ENCODE data around the gene SORCS1. TPM values are rescaled to one million over a fixed set of nuclear protein-coding genes. Genes with fewer than 3 reads are reported as not detected.

SORCS1 gene
- total RNA-seq, 1 donor from 2014 or later: 1.7 TPM

- no peak for DNase-seq
- intact Hi-C loops (cut with DNase I): no loop called here
- ATAC-seq (ENCODE audit: poor library complexity): no peak
Measured at GRCh38 chr10:106971411-106971831, 193.1 kb downstream of the SORCS1 start.

- DNase-seq (no peak), ATAC-seq (ENCODE audit: poor library complexity) (no peak)
- intact Hi-C loops (cut with DNase I): no loop called here
Measured at GRCh38 chr10:106967452-106967851, 197.1 kb downstream of the SORCS1 start.

- DNase-seq (no peak), ATAC-seq (ENCODE audit: poor library complexity) (no peak)
- intact Hi-C loops (cut with DNase I): no loop called here
Measured at GRCh38 chr10:106960812-106961211, 203.7 kb downstream of the SORCS1 start.

- ATAC-seq (ENCODE audit: poor library complexity) (no peak), DNase-seq (no peak)
- intact Hi-C loops (cut with DNase I): no loop called here
Measured at GRCh38 chr10:106959521-106959920, 205.0 kb downstream of the SORCS1 start.

GRCh38 chr10:106958589-106959361 is 205.7 kb downstream of the SORCS1 start:
- intact Hi-C loops (cut with DNase I): no loop called here
- DNase-seq (no peak), ATAC-seq (ENCODE audit: poor library complexity) (peak; percentile 58)

- DNase-seq (no peak), ATAC-seq (ENCODE audit: poor library complexity) (peak; percentile 67)
- intact Hi-C loops (cut with DNase I): no loop called here
Measured at GRCh38 chr10:106957823-106958588, 206.5 kb downstream of the SORCS1 start.

- intact Hi-C loops (cut with DNase I): no loop called here
- no peak for ATAC-seq (ENCODE audit: poor library complexity)
- no peak for DNase-seq
Measured at GRCh38 chr10:106956216-106956915, 208.1 kb downstream of the SORCS1 start.

- ATAC-seq (ENCODE audit: poor library complexity) (no peak), DNase-seq (no peak)
- intact Hi-C loops (cut with DNase I): no loop called here
Measured at GRCh38 chr10:106955133-106955532, 209.4 kb downstream of the SORCS1 start.

GRCh38 chr10:106952033-106952432 is 212.5 kb downstream of the SORCS1 start:
- DNase-seq (no peak), ATAC-seq (ENCODE audit: poor library complexity) (no peak)
- intact Hi-C loops (cut with DNase I): no loop called here

- DNase-seq (no peak), ATAC-seq (ENCODE audit: poor library complexity) (no peak)
- intact Hi-C loops (cut with DNase I): no loop called here
Measured at GRCh38 chr10:106949680-106950478, 214.6 kb downstream of the SORCS1 start.

GRCh38 chr10:106947643-106948042 is 216.9 kb downstream of the SORCS1 start:
- DNase-seq (no peak), ATAC-seq (ENCODE audit: poor library complexity) (no peak)
- intact Hi-C loops (cut with DNase I): no loop called here

GRCh38 chr10:106942035-106942662 is 222.4 kb downstream of the SORCS1 start:
- DNase-seq (no peak), ATAC-seq (ENCODE audit: poor library complexity) (peak; percentile 80)
- intact Hi-C loops (cut with DNase I): no loop called here

- intact Hi-C loops (cut with DNase I): no loop called here
- ATAC-seq (ENCODE audit: poor library complexity) (peak; percentile 45), DNase-seq (no peak)
Measured at GRCh38 chr10:106941297-106942034, 223.0 kb downstream of the SORCS1 start.

GRCh38 chr10:106938513-106938912 is 226.0 kb downstream of the SORCS1 start:
- DNase-seq (no peak), ATAC-seq (ENCODE audit: poor library complexity) (no peak)
- intact Hi-C loops (cut with DNase I): no loop called here

GRCh38 chr10:106935978-106936451 is 228.5 kb downstream of the SORCS1 start:
- ATAC-seq (ENCODE audit: poor library complexity) (peak; percentile 45), DNase-seq (no peak)
- intact Hi-C loops (cut with DNase I): no loop called here

- intact Hi-C loops (cut with DNase I): no loop called here
- ATAC-seq (ENCODE audit: poor library complexity) (no peak), DNase-seq (no peak)
Measured at GRCh38 chr10:106931853-106932249, 232.7 kb downstream of the SORCS1 start.

GRCh38 chr10:106931159-106931852 is 233.2 kb downstream of the SORCS1 start:
- ATAC-seq (ENCODE audit: poor library complexity) (peak; percentile 73), DNase-seq (no peak)
- intact Hi-C loops (cut with DNase I): no loop called here

Measured in Right ventricle myocardium superior (tissue), 1 donor.